Activated CD4-positive, CD25-positive, alpha-beta regulatory T cell treated with anti-CD3 and anti-CD28 coated beads, Interleukin-2, amount 50 U/mL, for 16 hours (primary cell): ENCODE data around the gene PARD6G.

Experiments
- DNase-seq: peaks from one replicate; pipeline ENCODE4 v3.0.0-alpha.2; 2020; ENCODE audit warnings: low read depth, low spot score

The PARD6G gene

DNA sequence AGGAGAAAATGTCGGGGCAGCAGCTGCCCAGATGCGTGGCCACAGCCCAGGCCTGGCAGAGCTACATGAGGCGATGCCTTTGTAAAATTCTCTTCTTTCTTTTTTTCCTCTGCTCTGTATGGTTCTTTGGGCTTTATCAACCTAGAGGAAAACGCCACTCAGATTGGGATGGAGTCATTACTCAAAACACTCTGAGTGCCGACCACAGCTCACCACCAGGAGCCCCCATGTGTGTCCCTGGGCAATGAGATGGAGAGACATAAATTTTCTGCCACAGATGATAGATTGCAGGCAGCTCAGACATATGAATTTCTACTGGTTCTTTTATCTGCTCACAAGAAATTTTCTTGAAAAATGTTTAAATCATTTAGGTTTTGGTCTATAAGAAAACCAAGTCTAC, 56.0 kb downstream of the PARD6G start:
- DNase-seq: no peak

DNA sequence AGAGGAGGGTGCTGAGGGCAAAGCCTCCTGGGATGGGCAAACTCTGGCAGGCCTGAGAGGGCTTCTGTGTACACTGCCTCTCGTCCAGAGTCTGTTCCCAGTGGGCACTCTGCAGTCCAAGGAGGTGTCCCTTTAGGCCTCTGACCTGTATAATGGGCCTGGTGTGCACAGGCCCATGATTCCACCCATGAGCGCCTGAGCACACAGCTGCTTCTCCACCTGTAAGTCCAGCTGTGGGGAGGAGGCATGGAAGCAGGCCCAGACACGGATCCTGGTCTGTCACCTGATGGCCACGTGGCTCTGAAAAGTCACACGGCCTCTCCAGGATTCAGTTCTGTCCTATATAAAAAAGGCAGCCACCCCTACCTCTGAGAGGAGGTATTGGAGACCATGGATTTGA, 57.0 kb downstream of the PARD6G start:
- no peak for DNase-seq

- DNase-seq: no peak
Observed at GRCh38 chr18:80189531-80189865, 57.8 kb downstream of the PARD6G start.

DNA sequence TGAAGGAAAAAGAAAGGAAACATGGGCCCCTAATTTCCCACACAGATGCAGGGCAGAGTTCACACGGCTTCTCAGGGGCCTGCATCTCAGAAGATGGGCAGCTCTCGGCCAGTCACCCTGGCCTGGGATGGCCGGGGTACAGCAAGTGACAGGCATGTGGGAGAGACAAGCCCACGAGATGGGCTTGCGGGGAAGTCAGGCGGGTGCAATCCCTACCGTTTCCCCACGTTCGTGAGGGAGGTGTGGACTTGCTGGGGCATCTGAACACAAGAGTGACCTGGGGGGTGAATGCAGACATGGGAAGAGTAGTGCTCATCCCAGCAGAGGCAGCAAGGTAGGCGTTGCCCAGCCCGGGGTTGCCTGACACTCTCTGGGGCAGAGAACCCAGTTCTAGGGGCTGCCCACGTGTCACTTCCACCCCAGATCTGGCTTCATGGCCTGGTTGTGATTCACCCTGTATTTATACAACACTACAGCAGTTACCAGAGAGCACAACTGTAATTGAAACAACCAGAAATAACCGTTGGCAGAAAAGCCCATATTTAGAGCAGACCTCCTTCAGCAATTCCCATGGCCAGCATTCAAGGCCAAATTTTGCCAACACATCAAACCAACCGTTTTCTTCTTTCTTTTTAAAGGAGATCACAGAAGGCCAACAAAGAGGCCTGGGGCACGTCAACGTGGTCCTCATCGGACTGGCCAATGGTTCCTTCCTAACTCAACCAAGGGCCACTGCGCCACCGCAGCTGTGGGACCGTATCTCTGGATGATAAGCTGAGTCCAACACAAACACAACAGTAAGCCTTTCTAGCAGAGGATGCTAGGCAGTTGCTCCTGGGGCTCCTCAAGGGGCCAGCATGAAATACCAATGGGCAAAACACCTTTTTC, 58.4 kb downstream of the PARD6G start:
- no peak for DNase-seq

DNA sequence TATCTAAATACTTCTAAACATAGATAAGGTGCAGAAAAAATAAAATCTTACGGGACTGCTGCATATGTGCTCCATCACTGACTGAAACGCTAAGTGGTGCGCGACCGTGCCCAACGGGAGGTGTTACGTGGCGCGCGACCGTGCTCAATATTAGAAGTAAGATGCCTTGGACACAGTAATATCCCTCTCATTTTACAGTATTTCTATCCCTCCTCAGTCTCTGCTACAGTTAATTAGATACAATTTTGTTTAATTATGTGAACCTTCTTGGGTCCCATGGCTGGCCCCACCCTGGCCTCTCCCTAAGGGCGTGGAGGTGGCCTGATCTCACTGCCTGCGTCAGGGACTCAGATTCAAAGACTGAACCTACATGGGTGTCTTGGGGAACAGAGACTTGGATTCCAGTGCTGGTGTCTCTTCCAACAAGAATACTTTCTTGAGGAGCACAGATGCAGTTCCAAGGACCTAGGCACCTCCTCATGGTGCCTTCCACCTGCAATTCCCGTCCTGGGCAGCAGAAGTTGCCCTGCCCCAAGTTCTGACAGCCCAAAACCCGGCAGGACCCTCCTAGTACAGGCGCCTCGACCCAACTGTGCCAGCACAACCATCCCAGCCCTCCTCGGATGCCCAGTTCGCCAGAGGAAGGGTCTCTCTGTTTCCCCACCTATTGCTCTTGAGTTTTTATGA, 59.2 kb downstream of the PARD6G start:
- no peak for DNase-seq

DNA sequence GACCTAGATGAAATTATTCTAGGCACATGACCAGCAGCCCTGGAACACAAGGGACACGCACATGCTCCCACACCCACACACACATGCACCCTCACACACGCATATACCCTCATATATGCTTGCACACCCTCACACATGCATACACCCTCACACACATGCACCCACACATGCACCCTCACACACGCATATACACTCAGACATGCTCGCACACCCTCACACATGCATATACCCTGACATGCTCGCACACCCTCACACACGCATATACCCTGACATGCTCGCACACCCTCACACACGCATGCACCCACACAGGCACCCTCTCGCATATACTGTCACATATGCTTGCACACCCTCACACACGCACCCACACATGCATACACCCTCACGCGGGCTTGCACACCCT, 61.8 kb downstream of the PARD6G start:
- DNase-seq: no peak

DNA sequence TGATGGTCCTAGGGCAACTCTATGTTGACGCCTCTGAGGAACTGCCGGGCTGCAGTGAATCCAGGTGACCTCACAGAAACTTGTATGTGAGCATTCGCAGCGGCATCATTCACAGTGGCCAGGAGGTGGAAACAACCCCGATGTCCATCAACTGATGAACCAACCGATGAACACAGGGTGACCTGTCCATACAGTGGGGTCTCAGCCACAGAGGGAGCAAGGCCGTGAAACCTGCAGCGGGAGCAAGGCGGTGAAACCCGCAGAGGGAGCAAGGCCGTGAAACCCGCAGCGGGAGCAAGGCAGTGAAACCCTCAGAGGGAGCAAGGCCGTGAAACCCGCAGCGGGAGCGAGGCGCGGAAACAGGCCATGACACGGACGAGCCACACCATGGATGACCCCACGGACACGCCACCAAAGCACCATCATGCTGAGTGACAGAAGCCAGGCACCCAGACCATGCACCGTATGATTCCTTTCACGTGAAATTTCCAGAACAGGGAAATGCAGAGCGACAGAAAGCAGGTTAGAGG, 63.0 kb downstream of the PARD6G start:
- DNase-seq: no peak

GRCh38 chr18:80183273-80184050, 63.9 kb downstream of the PARD6G start:
- DNase-seq: no peak

DNA sequence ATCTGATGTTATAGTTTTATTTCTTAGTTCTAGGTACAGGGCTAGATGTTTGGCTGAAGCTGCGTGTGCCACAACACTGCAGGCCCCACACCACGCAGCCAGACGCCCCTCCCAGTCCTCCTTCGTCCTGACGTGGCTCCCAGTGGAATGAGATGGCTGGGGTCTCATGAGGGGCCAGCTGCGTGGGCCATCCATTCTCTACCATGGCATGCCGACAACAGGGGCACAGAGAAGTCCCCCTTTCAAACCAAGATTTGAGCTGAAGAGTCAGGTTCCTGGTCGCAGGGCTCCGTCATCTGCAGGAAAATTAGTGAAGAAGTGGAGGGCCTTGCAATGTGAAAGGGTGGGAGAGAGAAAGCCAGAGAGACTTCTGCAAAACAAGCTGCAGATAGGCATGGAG, 64.5 kb downstream of the PARD6G start:
- no peak for DNase-seq

DNA sequence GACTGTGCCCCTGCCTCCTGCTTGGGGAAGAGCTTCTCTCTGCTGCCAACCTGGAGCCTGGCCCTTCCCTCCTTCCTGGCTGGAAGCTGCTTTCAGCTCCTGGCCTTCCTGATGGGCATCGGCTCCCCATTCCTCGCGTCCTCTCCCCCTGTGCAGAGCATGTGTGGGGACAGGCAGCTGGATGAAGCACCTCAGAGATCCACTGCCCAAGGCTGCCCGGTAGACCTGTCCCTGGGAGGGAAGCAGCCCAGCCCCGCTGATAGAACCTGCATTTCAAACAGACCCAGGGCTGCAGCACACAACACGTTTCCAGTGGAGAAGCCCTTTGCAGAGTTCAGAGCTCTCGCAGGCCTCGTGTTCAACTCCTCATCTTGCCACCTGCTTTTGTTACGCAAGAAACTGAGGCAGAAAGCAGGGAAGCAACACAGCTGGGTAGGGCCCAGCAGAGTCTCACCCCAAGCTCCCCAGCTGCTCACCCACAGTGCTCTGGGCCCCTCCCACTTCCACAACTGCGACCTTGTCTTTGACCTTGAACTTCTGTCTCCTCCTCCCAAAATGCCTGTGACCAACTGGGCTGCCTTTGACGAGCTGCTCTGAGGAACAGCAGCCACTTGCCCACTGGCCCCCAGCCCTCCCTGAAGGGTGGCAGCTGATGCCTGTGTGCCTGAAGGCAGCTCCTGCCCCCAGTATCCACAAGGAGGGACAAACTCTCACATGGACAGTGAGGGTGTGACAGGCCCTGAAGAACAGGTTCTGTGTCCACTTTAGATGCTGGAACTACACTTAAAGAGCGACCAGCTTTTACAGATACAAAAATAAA, 65.5 kb downstream of the PARD6G start:
- DNase-seq: no peak

DNA sequence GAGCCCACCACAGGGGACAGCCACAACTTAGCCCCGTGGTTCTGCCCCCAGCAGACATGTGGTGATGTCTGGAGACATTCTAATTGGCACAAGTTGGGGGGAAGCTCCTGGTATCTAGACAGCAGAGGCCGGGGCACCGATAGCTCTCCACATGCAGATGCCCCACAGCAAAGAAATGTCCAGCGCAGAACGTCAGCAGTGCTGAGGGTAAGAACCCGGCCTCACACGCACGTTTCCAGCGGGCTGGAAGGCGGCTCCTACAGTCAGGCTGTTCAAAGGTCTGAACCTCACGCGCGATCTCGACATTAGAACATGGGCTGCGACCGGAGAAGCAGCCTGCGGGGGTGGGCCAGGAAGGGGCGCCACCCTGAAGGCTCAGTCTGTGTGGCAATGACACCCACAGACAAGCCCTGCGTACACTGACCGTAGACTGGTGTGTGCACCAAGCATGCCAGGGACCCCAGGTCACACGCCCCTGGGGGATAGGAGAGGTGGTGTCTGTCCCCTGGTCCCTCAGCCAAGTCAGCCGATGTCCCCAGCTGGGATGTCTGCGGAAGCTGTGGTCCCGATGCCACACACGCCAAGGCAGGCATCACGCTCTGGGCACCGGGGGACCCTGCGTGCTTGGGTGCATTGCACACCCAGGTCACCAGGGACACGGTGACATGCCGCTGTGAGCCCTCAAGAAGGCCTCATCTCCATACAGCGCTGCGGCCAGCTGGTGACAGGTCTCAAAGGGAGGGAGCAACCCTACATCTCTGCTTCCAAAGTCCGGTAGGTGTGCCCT, 66.3 kb downstream of the PARD6G start:
- no peak for DNase-seq

DNA sequence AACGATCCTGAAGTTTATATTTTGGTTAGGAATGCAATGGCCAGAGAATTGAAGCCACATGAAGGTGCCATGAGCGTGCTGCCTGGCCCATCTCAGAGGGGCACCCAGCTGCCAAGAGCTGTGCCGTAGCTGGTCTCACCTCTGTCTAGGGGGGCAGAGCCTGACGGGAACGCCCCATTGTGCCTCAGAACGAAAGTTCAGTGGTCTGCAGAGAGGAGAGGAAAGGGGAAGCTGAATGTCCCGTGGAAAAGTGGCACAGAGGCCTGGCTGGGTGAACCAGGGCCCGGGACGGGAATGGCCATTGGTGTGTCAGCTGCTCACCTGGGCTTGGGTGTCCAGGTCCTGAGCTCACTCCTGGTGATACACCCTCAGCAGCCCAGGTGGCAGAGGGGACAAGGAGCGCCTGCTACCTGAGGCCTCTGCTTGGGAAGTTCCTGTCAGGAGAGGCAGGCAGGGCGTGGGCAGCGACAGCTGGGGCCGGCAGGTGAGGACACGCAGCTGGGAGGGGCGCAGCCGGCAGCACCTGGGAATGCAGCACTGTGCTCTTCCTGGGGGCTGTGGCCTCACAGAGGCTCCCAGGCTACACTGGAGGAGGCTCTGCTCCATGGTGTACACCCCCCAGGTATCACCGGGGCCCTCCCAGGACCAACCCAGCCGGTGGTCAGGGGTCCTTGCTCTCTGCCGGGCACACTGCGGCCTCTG, 67.3 kb downstream of the PARD6G start:
- DNase-seq: no peak

- DNase-seq: no peak
Observed at GRCh38 chr18:80178935-80179818, 68.1 kb downstream of the PARD6G start.

DNA sequence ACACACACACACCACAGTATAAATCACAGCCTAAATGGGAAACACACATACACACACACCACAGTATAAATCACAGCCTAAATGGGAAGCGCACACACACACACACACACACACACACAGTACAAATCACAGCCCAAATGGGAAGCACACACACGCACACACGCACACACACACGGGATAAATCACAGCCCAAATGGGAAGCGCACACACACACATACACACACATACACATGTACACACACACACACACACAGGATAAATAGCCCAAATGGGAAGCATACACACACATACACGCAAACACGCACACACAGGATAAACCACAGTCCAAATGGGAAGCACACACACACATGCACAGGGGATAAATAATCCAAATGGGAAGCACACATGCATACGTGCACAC, 70.2 kb downstream of the PARD6G start:
- no peak for DNase-seq

DNA sequence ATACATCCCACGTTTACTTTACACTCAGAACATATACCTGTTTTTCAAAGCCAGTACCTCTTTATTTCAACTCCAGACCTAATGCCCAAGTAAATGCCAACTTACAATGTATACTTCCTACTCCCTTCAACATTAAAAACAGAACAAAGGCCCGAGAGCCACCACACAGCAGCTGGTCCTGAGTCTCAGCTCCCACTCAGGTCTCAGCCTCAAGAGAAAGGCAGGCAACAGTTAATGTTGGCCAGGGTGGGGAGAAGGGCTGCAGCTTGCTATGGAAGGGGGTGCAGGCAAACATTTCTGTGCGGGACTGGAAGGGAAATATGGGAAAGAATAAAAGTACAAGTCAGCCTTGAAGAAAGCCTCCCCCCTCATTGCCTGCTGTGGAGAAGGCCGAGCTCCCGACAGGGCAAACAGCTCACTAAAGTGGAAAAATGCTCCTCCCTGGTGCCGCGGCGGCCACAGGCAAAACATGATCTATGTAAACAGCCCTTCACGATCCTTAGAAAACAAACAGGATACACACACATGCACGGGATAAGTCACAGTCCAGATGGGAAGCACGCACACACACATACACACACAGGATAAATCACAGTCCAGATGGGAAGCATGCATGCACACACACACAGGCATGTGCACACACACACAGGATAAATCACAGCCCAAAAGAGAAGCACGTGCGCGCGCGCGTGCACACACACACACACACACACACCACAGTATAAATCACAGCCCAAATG, 70.8 kb downstream of the PARD6G start:
- no peak for DNase-seq

DNA sequence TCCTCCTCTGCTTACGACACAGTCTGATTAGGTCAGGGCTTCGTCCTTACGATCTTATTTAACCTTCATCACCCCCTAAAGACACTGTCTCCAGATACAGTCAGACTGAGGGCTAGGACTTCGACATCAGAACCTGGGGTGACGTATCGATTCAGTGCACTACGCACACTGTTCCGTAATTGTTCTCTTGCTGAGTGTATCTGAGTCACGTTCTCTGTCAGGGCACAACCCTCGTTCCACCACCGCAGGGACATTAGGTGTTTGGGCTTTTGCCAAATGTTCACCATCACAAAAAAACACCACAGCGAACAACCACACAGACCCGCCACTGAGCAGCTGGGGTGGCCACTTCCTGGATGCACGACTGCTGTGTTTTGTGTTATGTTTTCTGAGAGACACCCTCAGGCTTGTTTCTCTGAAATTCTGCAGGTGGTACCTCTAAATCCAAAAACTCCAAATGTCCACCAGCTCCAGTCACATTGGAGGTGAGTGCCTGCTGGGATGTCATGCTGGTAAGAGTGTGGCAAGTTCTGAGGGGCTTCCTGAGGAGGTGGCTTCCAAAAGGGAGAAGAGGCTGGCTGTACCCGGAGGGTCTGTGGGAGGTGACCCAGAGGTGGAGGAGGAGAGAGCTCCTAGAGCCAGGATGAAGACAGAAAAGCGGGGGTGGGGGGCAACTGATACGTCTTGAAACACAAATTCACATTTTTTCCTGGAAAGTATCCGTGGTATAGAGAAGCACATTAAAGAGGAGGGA, 71.7 kb downstream of the PARD6G start:
- DNase-seq: no peak

GRCh38 chr18:80173060-80173459, 74.3 kb downstream of the PARD6G start:
- no peak for DNase-seq
